NCI-H2227 (cell line): ENCODE results near the gene UCN3.
"Not testable (repeated sequence)": the region's sequence is repeated elsewhere in the genome, so short reads cannot be mapped to it uniquely, and the experiment has no call there.

Source experiments
- DNase-seq: peaks from one replicate; lab custom pipeline; 2025; ENCODE audit not compliant: unreplicated experiment; lab: John Stamatoyannopoulos, UW

UCN3 gene

GRCh38 chr10:5365928-5366327, 1.2 kb downstream of the UCN3 start:
- no peak for DNase-seq

DNA sequence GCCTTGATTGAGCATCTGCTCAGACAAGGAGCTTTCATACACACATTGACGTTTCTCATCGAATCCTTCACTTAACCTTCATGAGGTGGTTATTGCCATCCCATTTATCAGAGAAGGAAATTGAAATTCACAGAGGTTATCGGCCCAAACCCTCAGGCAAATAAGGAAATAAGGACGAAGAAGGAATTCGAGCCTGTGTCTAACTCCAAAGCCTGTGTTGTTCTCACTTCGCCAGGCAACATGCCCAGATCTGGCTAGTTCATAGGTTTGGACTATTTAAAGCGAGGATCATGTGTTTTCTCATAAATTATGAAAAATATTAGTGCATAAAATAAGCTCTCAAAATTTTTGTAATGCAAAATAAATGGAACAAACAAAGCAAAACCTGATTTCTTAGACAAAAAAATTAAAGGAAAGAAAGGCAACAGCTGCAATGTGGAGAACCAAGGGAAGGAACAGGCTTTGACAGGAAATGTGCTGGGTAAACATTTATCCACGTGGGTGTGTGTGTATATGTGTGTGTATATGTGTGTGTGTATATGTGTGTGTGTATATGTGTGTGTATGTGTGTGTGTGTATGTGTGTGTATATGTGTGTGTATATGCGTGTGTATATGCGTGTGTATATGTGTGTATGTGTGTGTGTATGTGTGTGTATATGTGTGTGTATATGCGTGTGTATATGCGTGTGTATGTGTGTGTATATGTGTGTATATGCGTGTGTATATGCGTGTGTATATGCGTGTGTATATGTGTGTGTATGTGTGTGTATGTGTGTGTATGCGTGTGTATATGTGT, 4.8 kb downstream of the UCN3 start:
- no peak for DNase-seq

DNA sequence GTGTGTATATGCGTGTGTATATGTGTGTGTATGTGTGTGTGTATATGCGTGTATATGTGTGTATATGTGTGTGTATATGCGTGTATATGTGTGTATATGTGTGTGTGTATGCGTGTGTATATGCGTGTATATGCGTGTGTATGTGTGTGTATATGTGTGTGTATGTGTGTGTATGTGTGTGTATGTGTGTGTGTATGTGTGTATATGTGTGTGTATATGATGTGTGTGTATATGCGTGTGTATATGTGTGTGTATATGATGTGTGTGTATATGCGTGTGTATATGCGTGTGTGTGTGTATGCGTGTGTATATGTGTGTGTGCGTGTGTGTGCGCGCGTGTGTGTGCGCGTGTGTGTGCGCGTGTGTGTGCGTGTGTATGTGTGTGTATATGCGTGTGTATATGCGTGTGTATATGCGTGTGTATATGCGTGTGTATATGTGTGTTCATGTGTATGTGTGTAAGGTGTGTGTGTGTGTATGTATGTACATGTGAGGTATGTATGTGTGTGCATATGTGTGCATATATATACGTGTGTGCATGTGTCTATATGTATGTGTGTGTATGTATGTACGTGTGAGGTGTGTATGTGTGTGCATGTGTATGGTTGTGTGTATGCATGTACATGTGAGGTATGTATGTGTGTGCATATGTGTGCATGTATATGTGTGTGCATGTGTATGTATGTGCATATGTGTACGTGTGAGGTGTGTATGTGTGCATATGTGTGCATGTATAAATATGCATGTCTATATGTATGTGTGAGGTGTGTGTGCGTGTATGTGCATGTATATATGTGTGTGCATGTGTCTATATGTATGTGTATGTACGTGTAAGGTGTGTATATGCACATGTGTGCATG, 6.0 kb downstream of the UCN3 start:
- DNase-seq: no peak

- DNase-seq: no peak
These were observed 8.5 kb downstream of the UCN3 start for GRCh38 chr10:5373307-5373706.

GRCh38 chr10:5373891-5374611, 9.3 kb downstream of the UCN3 start:
- no peak for DNase-seq

DNA sequence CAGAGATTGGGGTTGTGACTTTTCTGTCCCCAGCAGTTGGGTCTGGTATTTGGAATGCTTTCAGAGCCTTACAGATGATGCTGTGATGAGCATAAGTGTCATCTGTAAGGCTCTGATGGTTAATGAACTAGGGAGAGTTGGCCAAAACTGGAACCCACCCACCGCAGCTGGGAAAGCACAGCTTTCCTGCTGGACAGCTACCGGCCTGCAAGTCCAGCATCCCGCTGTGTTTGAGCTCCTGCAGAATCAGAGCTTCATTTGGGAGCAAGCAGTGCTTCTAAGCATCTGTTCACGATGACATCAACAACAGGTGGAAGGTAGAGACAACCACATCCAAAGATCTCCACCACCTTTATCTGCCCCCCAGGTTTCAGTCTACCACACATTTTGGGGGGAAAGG, 11.7 kb downstream of the UCN3 start:
- DNase-seq: no peak

DNA sequence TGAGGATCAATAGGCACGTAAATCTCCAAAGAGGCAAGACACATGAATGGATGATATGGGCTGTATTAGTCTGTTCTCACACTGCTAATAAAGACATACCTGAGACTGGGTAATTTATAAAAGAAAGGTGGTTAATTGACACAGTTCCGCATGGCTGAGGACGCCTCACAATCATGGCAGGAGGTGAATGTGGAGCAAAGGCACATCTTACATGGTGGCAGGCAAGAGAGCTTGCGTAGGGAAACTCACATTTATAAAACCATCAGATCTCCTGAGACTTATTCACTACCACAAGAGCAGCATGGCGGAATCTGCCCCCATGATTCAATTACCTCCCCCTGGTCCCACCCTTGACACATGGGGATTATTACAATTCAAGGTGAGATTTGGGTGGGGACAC, 14.4 kb downstream of the UCN3 start:
- not testable (repeated sequence) for DNase-seq

- not testable (repeated sequence) for DNase-seq
These were observed 15.6 kb downstream of the UCN3 start for GRCh38 chr10:5380395-5380794.

- DNase-seq: no peak
These were observed 16.4 kb downstream of the UCN3 start for GRCh38 chr10:5381187-5381586.

- no peak for DNase-seq
These were observed 20.5 kb downstream of the UCN3 start for GRCh38 chr10:5385224-5385623.

DNA sequence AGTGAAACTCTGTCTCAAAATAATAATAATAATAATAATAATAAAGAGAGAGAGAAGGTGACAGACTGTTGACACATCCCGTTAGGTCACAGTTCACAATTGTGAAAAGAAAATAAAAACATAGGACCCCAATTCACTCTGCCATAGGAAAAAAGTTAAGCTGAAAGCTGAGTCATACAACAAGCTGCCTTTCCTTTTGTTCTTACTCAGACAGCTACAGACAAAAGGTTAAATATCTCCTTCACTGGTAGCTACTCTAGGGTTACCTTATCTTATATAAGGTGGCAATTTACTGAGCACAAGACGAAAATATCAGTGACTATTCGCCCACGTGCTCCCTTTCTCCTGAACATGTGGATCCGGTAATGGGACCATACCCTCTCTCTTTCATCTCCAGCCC, 22.4 kb downstream of the UCN3 start:
- DNase-seq: no peak

DNA sequence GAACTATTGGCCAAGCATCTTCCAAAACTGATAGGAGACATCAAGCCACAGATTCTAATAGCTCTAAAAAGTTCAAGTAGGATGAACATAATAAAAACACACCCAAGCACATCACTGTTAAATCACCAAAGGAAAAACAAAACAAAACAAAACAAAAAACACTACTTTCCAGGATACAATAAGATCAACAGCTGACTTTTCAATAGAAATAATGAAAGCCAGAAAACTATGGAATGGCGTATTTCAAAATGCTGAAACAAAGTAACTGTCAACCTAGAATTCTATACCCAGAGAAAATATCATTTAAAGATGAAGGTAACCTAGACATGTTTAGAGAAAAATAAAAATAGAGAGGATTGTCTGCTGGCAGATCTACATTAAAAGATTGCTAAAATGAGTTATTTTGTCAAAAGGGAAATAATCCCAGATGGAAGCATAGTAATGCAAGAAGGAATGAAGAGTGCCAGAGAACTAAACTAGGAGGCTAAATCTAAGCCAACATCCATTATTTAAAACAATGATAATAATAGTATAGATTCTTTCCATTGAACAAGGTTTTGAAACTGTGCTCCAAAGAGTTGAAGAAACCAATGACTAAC, 25.9 kb downstream of the UCN3 start:
- DNase-seq: no peak

- DNase-seq: no peak
These were observed 27.0 kb downstream of the UCN3 start for GRCh38 chr10:5391790-5392189.

- DNase-seq: no peak
These were observed 28.8 kb downstream of the UCN3 start for GRCh38 chr10:5393529-5393928.

DNA sequence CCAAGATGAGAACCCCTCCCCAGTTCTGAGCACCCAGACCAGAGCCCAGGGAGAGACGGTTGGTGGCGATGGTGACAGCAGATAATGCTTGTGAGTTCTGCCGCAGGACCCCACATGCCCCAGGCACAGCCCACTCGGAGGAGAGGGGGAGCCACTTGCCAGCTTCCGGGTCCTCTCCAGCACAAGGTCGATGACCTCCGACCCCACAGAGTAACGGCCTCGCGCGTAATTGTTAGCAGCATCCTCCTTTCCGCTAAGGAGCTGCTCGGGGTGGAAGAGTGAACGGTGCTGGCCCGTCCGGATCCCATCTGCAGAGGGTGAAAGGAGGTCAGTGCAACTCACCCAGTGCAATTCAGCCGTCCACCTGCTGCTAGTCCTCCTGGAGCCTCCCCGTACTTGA, 30.4 kb downstream of the UCN3 start:
- DNase-seq: no peak

DNA sequence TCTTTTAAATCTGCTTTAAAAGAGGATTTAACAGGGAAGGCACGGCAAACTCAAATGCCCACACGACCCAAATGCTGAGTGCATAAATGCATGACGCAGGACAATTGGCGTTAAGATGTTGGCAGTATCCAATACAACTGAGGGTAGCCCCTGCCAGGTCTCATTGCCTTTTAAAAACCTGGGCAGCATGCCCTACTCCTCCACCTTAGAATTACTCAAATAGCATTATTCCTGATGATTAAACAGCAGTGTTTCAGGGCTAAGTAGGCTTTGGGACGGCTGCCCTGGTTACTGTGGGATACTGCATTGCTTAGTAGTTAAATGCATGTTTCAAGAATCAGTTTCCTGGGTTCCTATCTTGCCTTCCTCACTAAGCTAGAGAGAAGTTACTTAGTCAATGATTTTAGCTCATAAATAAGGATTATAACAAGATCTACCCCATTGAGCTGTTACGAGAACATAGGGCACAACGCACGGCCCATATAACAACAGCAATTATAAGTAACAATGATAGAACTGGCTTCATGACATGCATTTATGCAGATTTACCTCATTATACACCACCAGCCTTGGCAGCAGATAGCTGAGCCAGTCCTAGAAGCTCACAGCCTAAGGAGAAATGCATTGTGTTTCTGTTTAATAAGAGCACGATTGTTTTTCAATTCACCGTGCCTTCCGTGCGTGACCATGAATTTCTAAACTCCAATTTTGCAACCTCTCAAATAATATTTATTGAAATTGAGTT, 32.0 kb downstream of the UCN3 start:
- DNase-seq: no peak

- DNase-seq: no peak
These were observed 34.6 kb downstream of the UCN3 start for GRCh38 chr10:5399332-5399731.

GRCh38 chr10:5400468-5401240, 35.9 kb downstream of the UCN3 start:
- no peak for DNase-seq

GRCh38 chr10:5402798-5403197, 38.0 kb downstream of the UCN3 start:
- no peak for DNase-seq
